AG08395 (cell line): ENCODE results near the gene PLA2G2D.

Experiments used
- DNase-seq: peaks from one replicate; pipeline ENCODE4 v3.0.0; 2012; ENCODE audit warnings: mixed read lengths, low spot score

Gene PLA2G2D

DNA sequence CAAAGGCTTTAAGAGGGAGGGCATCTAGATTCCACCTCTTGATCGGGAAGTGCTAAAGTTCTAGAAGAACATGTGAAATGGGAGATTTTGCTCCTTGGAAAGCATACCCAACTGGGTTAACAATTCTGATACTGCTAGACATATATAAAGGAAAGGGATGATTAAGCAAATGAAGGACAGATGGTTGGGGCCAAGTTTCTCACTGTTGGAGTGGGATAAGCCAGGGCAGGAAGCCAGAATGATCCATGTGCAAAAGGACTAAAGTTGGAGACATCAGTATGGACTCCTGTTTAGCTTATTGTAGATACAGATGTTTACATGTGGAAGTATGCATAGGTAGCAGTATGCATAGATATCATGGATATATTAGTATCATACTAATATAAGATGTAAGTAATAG, 32.5 kb downstream of the PLA2G2D start:
- DNase-seq = no peak

DNA sequence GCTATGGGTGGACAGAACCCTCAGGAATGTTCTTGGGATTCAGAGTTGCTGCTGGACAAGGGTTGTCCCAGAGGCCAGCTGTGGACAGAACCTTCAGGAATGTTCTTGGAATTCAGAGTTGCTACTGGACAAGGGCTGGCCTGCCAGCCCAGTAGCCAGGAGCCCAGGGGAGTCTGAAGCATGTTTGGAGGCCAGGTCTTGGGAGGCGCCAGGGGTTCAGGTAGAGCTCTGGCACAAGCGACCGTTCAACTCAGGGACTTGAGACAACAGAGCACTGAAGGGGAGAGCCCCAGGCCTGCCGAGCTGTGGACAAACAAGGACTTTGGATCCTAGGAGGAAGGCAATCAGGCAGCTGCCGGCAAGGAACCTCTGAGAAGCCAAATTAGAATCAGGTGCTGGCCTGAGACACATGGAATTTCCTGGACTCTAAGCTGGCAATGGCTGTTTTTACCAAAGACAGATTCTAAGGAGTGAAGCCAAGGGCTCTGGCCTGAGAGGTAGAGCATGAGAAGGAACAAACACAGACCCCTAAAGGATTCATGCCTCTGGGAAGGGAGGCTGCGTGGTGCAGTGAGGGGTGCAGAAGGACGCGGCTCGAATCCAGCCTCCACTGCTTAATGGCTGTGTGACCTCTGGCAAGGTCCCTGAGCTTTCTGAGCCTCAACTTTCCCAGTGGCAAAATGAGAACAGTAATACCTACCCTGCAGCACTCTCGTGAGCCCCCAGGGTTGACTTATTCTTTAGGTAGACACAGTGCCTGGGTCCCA, 36.0 kb downstream of the PLA2G2D start:
- no peak for DNase-seq

DNA sequence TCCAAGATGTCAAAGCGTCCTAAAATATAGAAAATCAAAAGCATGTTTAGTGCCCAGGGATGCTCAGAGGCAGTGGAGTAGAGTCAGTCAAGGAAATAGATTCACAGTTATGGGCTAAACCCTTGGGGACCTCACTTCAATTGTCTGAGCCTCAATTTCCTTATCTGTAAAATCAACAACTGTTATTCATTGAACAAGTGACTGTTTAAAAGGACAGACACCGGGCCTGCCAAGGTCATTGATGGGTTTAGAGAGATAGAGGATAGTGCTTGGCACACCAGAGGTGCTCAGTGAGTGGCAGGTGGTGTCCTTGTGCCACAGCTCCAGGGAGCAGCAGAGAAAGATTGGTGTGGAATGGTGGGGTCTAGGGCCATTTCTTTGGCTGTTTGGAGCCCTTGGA, 36.6 kb downstream of the PLA2G2D start:
- DNase-seq = no peak

DNA sequence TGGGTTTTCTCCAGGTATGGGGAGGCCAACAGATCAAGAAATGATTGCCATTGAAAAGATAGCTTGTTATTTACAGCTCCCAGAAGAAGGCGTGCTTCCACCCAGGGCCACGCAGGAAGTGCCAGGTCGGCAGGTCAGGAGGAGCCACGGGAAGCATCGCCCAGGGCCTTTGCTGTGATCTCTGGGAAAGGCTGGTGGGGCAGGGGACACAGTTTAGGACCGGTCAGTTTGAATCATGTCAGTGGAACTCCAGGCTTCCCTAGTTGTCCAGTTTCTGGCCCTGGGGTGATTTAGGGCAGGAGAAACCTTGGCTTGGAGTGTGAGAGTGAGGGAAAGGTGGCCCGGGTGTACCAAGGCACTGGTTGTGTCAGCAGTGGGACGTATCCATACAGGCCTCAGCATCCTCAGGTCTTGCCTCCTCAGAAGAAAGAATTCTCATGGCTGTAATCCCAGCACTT, 38.0 kb downstream of the PLA2G2D start:
- no peak for DNase-seq

DNA sequence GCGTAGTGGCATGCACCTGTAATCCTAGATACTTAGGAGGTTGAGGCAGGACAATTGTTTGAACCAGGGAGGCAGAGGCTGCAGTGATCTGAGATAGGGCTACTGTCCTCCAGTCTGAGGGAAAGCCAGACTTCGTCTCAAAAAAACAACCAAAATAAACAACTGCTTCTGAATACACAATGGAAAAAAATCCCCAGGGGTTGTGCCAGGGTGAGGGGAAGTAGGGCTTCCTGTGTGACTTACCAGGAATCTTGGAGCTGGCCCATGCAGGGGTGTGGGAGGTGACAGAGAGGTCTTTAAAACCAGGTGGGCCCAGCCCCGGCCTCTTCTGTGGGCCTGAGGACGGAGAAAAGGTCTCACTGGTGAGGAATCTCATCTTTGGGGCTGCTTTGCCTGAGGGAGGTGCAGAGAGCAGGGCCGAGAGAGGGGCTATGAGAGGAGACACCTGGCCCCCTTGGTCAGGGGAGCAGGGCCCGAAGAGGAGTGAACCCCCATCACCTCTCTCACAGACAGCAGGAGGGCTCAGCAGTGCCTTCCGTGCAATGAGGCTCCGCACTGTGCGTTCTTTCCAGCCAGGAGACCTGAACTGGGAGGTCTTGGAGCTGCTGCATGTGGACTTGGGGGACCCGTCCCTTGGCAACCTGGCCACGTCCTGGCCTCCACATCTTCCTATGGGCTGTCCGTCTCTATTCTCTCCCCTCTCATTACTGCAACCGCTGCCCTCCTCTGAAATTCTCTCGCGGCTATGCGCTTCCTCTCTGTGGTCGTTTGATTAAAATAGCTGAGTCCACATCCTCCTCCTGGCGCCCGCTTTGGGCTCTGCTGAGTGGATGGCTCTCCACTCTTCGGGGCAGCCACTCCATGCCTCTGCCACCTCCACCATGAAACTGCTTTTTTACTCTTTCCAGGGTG, 38.6 kb downstream of the PLA2G2D start:
- DNase-seq = no peak

DNA sequence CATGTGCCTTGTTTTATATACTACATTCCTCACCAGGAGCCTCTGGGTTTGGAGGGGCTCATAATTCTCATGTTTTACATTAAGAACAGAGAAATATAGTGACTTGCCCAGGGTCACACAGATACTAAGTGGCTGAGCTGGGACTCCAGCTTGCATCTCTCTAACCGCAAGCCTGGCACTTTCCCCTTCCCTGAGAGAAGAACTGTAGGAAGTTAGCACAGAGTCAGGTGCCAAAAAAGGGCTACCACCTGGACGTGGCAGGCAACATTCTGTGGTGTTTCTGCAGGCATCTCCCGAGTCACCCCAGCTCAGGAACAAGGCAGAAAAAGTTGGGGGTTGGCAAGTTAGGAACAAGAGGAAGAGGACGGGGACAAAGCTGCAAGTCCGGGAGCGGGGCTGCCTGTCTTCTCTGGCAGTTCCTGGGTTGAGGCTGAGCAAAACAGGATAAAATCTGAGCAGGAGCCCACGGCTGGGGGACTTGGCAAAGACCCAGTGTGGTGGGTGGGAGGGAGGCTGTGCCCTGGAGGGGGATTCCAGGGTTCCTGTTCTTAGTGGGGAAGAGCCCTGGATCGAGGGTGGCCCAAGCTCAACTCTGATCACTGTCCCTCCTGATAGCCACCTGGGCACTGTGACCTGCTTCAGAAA, 39.6 kb downstream of the PLA2G2D start:
- no peak for DNase-seq

DNA sequence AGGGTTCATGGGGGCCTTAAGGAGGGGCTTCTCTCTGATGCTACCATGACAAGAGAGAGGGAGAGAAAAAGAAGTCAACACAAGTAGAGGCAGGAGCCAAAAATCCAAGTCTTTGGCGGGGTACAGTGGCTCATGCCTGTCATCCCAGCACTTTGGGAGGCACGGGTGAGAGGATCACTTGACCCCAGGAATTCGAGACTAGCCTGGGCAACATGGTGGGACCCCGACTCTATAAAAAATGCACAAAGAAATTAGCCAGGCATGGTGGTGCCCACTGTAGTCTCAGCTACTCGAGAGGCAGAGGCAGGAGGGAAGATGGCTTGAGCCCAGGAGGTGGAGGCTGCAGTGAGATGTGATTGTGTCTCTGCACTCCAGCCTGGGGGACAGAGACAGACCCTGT, 40.6 kb downstream of the PLA2G2D start:
- no peak for DNase-seq

DNA sequence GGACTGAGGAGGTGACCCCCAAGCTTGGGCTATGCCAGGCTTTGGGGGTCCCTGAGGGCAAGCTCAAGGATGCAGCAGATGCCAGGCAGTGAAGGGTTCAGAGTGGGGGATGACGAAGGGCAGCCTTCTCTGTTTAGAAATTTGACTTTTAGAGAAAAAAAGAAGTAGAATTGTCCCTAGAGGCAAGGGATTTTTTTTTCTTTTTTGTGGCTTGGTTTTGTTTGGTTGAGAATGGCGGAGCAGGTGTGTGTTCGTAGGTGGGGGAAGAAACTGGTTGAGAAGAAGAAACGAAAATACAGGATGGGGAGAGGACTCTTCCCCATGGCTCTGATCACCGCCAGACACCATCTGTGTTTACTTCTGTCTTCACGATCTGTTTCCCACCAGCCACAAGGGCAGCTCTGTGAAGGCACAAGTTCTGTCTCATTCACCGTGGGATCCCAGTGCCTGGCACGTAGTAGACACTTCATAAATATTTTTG, 41.1 kb downstream of the PLA2G2D start:
- no peak for DNase-seq

DNA sequence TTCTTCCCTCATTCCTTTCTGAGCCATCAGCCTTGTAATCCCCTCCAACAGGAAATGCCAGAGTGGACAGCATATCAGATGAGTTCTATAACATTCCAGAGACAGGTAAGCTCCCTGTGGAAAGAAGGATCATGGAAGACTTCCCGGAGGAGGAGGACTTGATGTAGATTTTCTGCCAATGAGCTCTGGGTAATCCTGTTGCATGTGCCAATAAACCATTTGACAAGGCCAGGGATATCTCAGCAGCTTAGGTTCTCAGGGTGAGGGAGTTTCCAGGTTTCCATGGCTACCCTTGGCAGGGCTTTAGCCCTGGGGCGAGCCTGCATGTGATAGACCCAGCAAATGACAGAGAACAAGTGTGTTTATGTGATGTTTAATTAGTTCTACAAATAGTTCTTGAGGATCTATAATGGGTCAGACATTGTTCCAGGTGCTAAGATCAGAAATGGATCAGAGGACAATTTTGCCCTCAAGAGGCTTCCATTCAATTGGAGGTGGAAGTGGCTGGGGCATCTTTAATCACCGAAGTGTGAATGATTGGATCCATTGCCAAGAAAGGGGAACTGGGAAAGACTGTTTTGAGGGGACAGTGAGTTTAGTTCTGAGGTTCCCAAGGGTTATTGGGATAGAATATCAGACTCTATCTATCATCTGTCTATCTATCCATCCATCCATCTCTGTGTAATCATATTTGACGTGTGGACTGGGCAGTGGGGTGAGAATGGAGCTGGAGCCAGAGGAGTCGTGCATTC, 42.5 kb downstream of the PLA2G2D start:
- no peak for DNase-seq

DNA sequence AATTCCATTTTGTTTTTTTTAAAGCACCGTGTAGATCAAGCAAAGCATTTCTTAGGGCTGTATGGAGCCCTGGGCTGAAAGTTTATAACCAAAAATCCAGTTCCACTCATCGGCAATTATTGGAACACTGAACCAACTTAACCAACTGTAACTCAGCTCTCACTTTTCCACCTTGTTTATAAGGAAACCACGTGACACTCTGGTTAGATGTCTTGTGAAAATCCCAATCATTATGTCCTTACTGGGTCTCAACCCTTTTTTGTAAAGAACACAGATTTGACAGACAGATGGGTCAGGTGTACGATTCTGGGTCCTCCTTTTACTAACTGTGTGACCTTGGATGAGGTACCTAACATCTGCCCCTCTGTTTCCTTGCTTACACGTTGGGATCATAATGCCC, 43.1 kb downstream of the PLA2G2D start:
- no peak for DNase-seq

DNA sequence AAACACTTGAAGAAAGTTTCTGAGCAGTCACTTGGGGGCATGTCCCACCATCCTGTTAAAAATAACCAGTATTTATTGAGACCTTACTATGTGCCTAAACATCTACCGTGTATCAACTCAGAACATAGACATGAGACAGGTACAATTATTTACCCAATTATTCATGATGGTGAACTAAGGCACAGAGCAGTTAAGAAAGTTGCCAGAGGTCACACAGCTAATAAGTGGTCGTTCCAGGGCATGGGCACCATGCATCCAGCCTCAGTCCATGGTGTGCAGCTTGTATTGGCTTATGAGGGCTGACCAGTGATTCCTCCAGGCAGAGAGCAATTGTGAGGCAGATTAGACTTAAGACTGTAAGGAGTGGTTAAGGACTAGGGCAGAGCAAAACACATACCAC, 44.0 kb downstream of the PLA2G2D start:
- DNase-seq = no peak

DNA sequence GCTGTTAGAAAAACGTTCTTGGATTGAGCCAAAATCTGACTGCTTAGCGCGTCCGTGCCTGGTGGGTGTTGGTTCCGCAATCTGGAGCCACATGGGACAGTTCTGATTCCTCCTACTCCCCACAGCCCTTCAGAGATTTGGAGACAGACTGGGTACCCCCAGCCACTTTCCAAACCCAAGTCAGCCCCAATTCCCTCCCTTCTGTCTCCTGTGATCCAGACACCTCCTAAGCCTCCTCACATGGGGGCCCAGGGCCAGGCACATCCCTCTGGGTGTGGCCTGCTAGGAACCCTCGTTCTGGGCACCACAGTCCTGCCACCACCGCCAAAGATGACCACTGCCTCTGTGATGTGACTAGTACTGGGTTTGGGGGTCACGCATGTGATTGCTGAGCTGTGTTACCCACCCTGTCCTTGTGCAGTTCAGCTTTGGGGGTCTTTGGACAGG, 44.6 kb downstream of the PLA2G2D start:
- peak; percentile 74 for DNase-seq

DNA sequence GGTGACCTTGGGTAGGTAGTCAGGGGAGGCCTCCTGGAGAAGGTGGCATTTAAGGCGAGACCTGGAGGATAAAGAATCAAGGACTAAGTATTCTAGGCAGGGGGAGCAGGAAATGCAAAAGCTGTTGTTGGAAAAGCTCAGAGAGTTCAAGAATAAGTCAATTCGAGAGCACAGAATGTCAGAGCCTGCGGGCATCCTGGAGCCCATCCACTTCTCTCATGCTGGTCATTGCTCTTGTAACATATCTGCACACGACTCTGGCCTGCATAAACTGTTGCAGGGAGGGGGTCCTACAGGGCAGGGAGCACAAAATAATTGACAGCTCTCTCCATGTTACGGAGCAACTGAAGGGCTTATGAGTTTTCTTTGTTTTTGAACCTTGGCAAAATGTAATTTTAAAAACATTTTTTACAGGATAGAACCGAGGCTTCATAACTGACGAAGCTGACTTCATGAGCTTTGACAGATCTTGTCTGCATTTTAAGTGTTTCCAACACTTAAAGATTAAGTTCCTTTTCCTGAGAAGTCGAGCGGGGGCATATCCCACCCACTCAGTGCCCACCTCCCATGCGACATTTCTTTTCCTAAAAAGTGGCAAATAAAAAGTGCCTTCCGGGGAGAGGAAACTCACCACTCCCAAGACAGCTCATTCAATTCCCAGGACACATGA, 45.1 kb downstream of the PLA2G2D start:
- DNase-seq = no peak

DNA sequence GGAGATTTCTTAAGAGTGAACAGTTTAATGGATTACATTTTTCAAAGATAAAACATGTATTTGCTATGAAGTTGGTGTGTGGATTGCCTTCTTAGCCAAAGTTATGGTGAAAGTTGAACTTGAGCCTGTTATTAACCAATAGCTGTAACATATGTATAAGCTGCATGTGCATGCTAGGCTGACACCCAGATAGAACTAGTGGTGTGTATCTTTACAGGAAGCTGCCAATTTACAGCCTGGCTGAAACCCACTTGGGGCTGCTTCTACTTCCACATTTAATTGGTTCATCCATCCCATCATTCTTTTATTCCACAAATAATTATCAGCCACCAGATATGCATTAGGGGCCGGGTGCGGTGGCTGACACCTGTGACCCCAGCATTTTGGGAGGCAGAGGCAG, 46.1 kb downstream of the PLA2G2D start:
- no peak for DNase-seq

DNA sequence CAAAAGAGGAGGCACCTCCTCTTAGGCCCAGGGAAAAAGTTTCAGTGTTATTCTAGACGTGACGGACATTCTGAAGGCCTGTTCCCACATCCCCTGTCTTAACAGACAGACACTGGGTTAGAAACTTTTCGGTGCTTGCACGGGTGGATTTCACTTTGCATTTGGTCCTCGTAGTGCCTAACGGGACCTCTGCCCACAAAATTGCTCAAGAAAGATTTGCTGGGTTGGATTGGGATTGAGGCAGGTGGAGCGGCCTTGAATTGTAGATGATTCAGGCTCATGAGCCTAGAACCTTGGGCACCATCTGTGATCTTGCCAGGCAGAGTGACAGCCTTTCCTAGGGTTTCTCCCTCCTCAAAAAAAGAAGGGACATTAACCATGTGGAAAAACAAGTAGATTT, 46.6 kb downstream of the PLA2G2D start:
- no peak for DNase-seq

DNA sequence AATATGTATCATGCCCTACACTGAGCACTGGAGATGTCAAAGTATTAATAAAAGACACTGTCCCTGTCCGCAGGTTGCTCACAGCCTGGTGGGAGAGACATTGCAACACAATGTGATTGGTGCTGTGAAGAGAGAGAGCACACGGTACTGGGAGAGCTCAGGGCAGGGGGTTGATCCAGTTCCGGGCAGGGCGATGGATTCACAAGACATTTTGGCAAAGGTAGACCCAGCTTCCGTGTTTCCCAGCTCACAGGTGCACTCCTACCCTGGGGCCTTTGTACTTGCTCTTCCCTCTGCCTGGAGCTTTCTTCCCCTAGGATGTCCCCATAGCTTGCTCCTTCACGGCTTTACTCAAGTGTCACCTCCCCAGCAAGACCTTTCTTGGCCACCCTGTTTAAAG, 47.9 kb downstream of the PLA2G2D start:
- no peak for DNase-seq

DNA sequence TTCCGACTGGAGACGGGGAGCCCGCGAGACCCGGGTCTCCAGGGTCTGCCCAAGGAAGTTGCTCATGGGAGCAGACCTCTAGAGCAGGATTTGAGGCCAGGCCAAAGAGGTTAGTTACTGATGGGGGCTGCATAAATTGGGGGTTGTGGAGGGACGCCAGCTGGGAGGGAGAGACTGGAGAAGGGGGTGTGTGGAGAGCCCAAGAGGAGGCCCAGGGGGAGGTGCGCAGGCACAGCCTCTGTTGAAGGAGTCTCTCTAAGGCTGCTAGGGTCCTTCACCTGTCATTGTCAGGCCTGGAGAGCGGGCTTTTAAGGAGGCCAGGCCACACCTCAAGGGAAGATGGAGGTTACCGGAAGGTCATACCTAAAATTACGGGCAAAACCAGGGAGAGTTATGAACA, 49.0 kb downstream of the PLA2G2D start:
- DNase-seq = no peak

DNA sequence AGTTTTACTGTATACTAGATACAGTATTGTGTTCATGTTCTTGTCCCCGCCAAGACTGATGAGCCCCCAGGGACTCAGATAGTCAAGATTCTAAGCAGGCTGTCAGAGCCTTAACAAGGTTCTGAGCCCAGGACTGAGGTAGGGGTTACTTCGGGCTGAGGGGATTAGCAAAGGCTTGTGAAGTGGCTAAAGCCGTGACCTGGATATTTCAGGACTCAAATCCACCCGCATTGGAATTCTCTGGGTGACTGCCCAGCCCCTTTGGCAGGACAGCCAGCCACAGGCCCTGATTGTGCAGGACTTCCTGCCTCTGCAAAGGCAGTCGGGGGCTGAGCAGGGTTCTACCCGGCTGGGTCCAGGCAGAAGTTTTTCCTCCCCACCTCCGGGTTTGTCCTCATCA, 49.5 kb downstream of the PLA2G2D start, which contains the start of gene PLA2G5:
Gene PLA2G5, plus strand, starts transcription at position 321 of the 400 bp plus-strand sequence. CDS start 14,637 bp downstream, outside the sequence.
- peak; percentile 71 for DNase-seq

DNA sequence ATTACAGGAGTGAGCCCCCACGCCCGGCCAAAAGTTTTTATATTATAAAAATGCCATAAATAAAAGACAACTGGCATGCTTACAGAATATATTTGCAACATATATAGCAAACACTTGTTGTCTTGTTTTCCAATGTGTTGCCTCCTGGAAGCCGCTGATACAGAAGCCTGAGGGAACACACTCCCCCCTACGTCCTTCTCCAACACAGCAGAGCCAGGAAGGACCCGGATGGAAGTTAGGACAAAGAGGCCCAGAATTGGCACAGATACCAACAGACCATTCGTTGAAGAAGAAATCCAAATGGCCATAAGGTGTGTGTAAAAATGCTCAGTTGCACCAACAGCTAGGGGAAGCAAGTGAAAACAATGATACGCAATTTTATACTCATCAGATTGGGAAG, 50.6 kb downstream of the PLA2G2D start:
- DNase-seq = no peak

DNA sequence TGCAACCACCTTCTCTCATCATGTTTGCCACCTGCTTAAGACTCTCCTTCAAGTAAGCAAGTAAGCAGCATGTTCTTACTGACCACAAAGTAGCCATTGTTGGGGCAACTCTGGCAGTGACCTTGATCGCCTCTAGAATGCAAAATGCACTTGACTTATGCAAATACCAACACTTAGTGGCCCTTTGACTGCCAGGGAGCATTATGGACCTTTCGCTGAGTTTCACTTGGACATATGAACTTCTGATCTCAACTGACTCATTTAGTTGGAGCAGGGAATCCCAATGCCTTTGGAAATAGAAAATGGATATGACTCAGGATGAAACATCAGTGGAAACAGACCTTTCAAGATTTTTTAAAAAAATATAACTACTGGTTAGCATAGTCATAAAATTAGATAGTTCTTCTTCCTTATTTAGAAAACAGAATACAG, 55.5 kb downstream of the PLA2G2D start:
- peak; percentile 88 for DNase-seq
